HepG2 (cell line): Measurements from ENCODE around the gene ANKRD40CL. TPM values are rescaled to one million over a fixed set of nuclear protein-coding genes. Genes with fewer than 3 reads are reported as not detected.
A peak's percentile ranks its signal among the peaks of the same experiment; 100 is the strongest.

Experiments used
- EHMT2 ChIP-seq: fragments of 200-600 bp; sonication (generic); IDR thresholded peaks from 2 replicates; pipeline ENCODE4 v1.7.0; 2017; ENCODE audit warnings: antibody characterized with exemption, low read depth, low read length, borderline replicate concordance
- FOXP4 ChIP-seq: sonication (generic); formaldehyde crosslinking; IDR thresholded peaks from 2 replicates; pipeline ENCODE4 v1.4.0; 2020; ENCODE audit warnings: missing genetic modification reagents
- GABPA ChIP-seq, 2 experiments: IDR thresholded peaks; 2 replicates each; pipeline ENCODE4 v1.6.1; 2011 to 2016; ENCODE audit warnings: low read depth in 2 of 2, low read length in 1 of 2, missing biosample characterization in 1 of 2, missing genetic modification characterization in 1 of 2
- IKZF4 ChIP-seq: sonication (generic); formaldehyde crosslinking; IDR thresholded peaks from 2 replicates; pipeline ENCODE4 v1.5.1; 2020; ENCODE audit warnings: borderline replicate concordance, mild to moderate bottlenecking, low read depth, missing genetic modification reagents; ENCODE audit errors: not compliant biosample characterization
- IRX3 ChIP-seq: sonication (generic); formaldehyde crosslinking; IDR thresholded peaks from 2 replicates; pipeline ENCODE4 v1.8.1; 2023; ENCODE audit warnings: mild to moderate bottlenecking, low read depth, missing genetic modification reagents, borderline replicate concordance
- REPIN1 ChIP-seq: sonication (generic); formaldehyde crosslinking; IDR thresholded peaks from 2 replicates; pipeline ENCODE4 v1.8.0; 2022; ENCODE audit warnings: missing genetic modification reagents, low read depth, mild to moderate bottlenecking, borderline replicate concordance
- TFDP1 ChIP-seq: IDR thresholded peaks from 2 replicates; pipeline ENCODE4 v1.6.1; 2016; ENCODE audit warnings: missing compliant biosample characterization, missing genetic modification reagents, borderline replicate concordance
- ZFP90 ChIP-seq: sonication (generic); formaldehyde crosslinking; IDR thresholded peaks from 2 replicates; pipeline ENCODE4 v1.8.0; 2022; ENCODE audit warnings: missing genetic modification reagents, mild to moderate bottlenecking, inconsistent platforms, borderline replicate concordance
- ZNF263 ChIP-seq: sonication (generic); formaldehyde crosslinking; IDR thresholded peaks from 2 replicates; pipeline ENCODE4 v1.4.0; 2020; ENCODE audit warnings: missing genetic modification reagents
- ZNF33A ChIP-seq: sonication (generic); formaldehyde crosslinking; IDR thresholded peaks from 2 replicates; pipeline ENCODE4 v1.5.1; 2020; ENCODE audit warnings: missing genetic modification reagents, mild to moderate bottlenecking, moderate library complexity, borderline replicate concordance
- ZNF574 ChIP-seq: sonication (generic); formaldehyde crosslinking; IDR thresholded peaks from 2 replicates; pipeline ENCODE4 v1.4.0; 2020; ENCODE audit warnings: missing genetic modification reagents
- polyA plus RNA-seq, 8 experiments: library from polyadenylated mRNA; depleted of rRNA in 3 of 8; stranded (reverse) in 7 of 8; unstranded in 1 of 8; fragments of >200 nt; fragmentation: Illumina TruSeq in 4 of 8; extraction: Trizol in 4 of 8; gene quantifications; 2 replicates each; pipeline versions ENCODE4 v1.2.1 to v1.2.3, GENCODE V29; 2011 to 2016; ENCODE audit warnings: low read depth in 4 of 8, missing spikeins in 1 of 8, mixed read lengths in 1 of 8; ENCODE audit not compliant: insufficient read depth in 1 of 8
- total RNA-seq, 5 experiments: library from RNA; depleted of rRNA; stranded (reverse); fragments of >200 nt; fragmentation: Illumina TruSeq; extraction: Trizol; gene quantifications; 2 replicates each; pipeline ENCODE4 v1.2.3, GENCODE V29; 2016; ENCODE audit warnings: low read depth in 1 of 5
- TF ChIP-seq, protein P1 (sequence below): sonication (generic); formaldehyde crosslinking; IDR thresholded peaks from 2 replicates; pipeline ENCODE4 v1.5.0; 2020; ENCODE audit warnings: mild to moderate bottlenecking, missing genetic modification reagents
- TF ChIP-seq, protein P2 (sequence below), 2 experiments: IDR thresholded peaks; 2 replicates each; pipeline ENCODE4 v1.6.1; 2011 to 2012; ENCODE audit warnings: low read length in 2 of 2, borderline replicate concordance in 1 of 2, low read depth in 1 of 2, mild to moderate bottlenecking in 1 of 2, moderate library complexity in 1 of 2

Gene ANKRD40CL
- total and polyA plus RNA-seq, 2 of the 13 experiments (the other 11 are each of a cell fraction or from before 2014, with no cell fraction given): 0.03 to 0.11 TPM

DNA sequence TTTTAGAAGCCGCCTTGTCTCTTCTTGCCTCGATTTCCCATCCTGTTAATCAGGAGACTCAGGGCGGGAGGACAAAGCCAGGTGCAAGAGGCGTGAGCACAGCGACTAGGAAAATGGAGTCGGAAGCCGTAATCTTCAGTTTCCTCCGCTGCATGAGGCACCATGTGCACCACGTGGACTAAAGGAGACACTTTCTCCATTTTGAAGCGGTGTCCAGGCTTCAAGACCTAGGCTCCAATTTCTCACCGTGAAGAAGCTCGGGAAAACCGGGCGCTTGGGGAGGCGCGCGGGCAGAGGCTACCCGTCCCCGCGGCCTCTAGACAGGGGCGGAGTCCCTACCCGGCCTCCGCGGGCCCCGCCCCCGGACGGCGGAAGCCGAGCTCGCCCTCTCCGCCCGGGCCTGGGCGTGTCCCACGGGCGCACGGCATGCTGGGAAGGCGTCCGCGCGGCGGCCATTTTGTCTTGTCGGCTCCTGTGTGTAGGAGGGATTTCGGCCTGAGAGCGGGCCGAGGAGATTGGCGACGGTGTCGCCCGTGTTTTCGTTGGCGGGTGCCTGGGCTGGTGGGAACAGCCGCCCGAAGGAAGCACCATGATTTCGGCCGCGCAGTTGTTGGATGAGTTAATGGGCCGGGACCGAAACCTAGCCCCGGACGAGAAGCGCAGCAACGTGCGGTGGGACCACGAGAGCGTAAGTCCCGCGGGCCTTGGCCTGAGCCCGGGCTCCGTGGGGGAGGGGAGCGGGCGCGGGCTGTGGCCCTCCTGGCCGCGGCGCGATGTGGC is 48.0 kb downstream of the ANKRD40CL start, which contains the start of gene LUC7L3 (continued):
- TF ChIP-seq, protein P1, sequence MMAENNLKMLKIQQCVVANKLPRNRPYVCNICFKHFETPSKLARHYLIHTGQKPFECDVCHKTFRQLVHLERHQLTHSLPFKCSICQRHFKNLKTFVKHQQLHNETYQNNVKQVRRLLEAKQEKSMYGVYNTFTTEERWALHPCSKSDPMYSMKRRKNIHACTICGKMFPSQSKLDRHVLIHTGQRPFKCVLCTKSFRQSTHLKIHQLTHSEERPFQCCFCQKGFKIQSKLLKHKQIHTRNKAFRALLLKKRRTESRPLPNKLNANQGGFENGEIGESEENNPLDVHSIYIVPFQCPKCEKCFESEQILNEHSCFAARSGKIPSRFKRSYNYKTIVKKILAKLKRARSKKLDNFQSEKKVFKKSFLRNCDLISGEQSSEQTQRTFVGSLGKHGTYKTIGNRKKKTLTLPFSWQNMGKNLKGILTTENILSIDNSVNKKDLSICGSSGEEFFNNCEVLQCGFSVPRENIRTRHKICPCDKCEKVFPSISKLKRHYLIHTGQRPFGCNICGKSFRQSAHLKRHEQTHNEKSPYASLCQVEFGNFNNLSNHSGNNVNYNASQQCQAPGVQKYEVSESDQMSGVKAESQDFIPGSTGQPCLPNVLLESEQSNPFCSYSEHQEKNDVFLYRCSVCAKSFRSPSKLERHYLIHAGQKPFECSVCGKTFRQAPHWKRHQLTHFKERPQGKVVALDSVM (CRISPR knock-in tag): peak; percentile 100
- TF ChIP-seq, protein P2, sequence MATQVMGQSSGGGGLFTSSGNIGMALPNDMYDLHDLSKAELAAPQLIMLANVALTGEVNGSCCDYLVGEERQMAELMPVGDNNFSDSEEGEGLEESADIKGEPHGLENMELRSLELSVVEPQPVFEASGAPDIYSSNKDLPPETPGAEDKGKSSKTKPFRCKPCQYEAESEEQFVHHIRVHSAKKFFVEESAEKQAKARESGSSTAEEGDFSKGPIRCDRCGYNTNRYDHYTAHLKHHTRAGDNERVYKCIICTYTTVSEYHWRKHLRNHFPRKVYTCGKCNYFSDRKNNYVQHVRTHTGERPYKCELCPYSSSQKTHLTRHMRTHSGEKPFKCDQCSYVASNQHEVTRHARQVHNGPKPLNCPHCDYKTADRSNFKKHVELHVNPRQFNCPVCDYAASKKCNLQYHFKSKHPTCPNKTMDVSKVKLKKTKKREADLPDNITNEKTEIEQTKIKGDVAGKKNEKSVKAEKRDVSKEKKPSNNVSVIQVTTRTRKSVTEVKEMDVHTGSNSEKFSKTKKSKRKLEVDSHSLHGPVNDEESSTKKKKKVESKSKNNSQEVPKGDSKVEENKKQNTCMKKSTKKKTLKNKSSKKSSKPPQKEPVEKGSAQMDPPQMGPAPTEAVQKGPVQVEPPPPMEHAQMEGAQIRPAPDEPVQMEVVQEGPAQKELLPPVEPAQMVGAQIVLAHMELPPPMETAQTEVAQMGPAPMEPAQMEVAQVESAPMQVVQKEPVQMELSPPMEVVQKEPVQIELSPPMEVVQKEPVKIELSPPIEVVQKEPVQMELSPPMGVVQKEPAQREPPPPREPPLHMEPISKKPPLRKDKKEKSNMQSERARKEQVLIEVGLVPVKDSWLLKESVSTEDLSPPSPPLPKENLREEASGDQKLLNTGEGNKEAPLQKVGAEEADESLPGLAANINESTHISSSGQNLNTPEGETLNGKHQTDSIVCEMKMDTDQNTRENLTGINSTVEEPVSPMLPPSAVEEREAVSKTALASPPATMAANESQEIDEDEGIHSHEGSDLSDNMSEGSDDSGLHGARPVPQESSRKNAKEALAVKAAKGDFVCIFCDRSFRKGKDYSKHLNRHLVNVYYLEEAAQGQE (IDR thresholded peaks at IDR 0.05; ENCODE audit: borderline replicate concordance in 1 of 2, low read depth in 1 of 2, low read length in 2 of 2): peak in 1 of 2 experiments; percentile 22; a peak in 1 of 4 replicates
- peak; percentile 71 for TF ChIP-seq GABPA (IDR thresholded peaks at IDR 0.05; ENCODE audit: low read depth, low read length)
- peak; percentile 78 for TF ChIP-seq GABPA (CRISPR knock-in tag; IDR thresholded peaks at IDR 0.05; ENCODE audit: low read depth)
- peak; percentile 87 for TF ChIP-seq IKZF4 (CRISPR knock-in tag)
- TF ChIP-seq IRX3 (CRISPR knock-in tag): peak; percentile 95
- TF ChIP-seq REPIN1 (CRISPR knock-in tag): peak; percentile 87
- TF ChIP-seq ZNF33A (CRISPR knock-in tag): no peak
- TF ChIP-seq EHMT2: no peak
- TF ChIP-seq ZNF263 (CRISPR knock-in tag): 0 out of 2 replicates have a peak, but pooled peaks have one; percentile 24
- peak; percentile 62; the same call in 1 of the 2 replicates for TF ChIP-seq TFDP1 (CRISPR knock-in tag)
- TF ChIP-seq ZNF574 (CRISPR knock-in tag): peak; percentile 92
- TF ChIP-seq FOXP4 (CRISPR knock-in tag): peak; percentile 56; the same call in 1 of the 2 replicates
- TF ChIP-seq ZFP90: peak; percentile 62; the same call in 1 of the 2 replicates
